Left renal cortex interstitium (tissue), 4 donors: Measurements from ENCODE around the gene SPATA20. TPM values are rescaled to one million over a fixed set of nuclear protein-coding genes. Genes with fewer than 3 reads are reported as not detected.

Experiments used
- DNase-seq, 4 donors: peaks; one replicate each; pipeline ENCODE4 v3.0.0-alpha.2; 2013; ENCODE audit warnings: low read depth in 4 of 4, low spot score in 2 of 4, missing footprints in 1 of 4
- polyA plus RNA-seq, 4 donors: library from polyadenylated mRNA; unstranded; fragments of 120-200 nt; gene quantifications; one replicate each; pipeline ENCODE4 v1.2.1, GENCODE V29; 2013; ENCODE audit not compliant: insufficient read length in 4 of 4

SPATA20 gene
- polyA plus RNA-seq, 4 donors: 50.8 to 71.7 (median 59.5) TPM

DNA sequence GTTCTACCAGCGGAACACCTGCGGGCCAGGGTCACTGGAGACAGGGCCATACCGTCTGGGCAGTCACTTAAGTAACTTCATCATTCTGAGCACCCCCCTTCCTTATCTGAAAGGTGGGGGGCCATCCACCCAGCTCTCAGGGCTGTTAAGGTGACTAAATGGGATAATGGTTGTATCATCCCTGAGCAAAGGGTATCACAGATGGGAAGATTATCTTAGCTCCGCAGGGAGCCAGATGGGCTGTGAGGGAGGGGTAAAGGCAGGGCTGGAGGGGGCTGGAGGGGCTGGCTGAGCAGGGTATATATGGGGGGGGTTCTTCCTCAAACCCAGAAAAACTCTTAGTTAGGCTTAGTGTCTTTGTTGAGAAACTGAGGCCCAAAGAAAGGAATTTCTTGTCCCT lies 10.7 kb downstream of the SPATA20 start:
- no peak for DNase-seq

DNA sequence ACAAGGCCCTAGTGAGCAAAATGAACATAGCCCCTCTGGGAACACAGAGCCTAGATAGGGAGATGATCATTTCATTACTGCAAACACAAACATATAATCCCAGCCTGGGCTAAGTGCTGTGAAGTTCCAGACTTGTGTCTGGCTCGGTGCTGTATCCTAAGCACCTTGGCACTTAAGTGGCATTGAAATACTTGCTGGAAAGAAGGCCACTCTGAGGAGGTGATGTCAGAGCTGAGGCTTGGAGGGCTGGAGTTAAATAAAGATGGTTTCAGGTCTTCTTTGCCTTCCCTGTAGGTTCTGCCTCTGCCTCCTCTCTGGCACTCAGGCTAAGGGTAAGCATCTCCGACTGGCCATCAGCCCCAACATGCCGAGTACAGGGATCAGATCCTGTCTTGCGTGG lies 11.1 kb downstream of the SPATA20 start:
- no peak for DNase-seq

DNA sequence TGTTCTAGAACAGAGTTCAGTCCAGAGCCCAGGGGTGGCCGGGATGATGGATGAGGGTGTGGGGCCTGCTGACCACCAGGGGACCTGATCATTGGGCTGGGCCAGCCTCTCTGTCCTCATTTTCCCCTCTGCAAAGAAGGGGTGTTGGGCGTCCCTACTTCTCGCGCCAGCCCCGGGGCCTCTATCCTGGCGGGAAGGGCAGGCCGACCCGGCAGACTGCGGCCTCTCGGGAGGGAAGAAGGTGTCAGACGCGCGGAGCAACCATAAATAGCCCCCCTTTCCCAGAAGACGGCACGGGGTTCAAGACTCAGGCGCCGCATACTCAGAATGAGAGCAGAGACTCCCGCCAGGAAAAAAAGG lies 11.6 kb downstream of the SPATA20 start:
- DNase-seq: no peak

DNA sequence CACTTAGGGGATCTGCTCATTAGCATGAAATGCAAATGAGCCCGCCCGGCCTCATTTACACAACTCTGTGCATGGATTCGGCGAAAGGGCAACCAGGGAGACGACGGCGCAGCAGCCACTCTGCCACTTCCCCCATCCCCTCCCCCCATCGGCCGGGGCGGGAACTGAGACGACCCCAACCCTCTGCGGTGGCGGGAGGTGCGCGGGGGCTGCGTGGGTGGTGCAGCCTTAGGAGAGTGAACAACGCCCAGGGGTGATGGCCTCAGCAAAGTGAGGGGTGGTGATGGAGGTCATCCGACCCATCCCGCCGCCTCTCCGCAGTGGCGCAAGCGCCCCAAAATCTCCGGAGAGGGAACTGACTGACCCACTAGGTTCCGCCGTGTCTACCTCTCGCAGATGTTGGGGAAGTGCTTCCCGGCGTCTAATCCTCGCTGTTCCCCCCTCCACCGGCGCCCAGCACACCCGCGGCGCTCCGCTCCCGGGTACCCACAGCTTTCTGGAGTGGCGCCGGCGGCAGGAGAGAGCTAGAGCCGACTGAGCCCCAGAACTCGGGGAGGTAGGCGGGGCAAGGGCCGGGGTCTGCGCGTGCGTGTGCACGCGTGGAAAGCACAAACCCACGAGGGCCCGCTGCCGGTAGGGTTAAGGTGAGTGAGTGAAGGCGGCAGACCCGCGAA lies 12.1 kb downstream of the SPATA20 start:
- no peak for DNase-seq

DNA sequence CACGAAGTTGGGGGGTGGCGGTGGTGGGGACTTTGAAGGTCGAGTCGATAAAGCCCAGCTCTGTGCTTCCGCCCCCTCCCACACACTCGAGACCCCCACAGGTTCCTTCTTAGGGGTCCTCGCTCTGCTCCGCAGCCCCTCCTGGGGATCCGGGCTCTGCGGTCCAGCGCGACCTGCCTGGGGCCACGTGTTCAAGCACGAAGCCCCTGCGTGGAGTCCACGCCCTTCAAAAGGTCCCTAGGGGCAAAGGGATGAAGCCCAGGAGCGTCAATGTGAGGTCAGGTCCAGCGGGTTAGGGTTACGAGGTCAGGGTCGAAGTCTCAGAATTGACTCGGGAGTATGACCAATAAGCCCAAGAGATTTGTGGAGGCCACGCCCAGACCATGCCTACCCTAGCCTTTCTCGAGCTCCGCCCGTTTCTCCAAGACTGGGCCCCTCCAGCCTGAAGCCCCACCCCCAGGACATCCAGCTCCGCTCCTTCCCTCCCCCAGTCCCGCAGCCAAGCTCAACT lies 12.8 kb downstream of the SPATA20 start:
- DNase-seq: no peak

DNA sequence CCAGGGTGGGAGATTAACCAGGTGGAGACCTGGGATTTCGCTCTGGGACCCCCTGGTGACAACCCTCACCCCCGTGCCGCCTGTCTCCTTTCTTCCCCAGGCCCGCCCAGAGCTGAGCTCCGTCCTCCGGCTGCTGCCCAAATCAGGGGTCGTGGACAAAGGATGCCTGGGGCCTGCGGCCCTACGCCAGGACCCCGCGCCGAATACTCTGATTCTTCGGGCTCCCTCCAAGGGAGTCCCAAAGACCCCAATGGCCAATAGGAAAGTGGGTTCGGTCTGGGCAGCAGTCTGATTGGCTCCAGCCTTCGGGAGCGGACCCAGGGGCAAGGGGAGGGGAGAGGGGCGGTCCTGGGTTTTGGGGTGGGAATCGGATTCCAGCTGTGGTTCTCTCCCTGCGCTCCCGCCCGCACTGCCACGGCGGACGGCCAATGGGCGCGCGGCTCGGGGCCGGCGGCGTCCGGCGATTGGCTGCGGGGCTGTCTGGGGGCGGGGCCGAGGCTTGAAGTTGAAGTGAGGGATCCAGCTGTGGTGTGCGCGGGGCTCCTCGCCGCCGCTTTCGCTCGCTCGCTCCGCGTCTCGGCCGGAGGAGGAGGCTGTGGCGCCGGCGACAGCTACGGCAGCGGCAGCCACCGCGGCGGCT lies 13.3 kb downstream of the SPATA20 start, which contains the start of gene CACNA1G:
TSS of gene CACNA1G (plus strand) at position 531 of the 640 bp plus-strand sequence. CDS start 745 bp downstream, outside the sequence.
- DNase-seq: peak in 3 of 4 donors; percentile 68 to 87 (median 82)

DNA sequence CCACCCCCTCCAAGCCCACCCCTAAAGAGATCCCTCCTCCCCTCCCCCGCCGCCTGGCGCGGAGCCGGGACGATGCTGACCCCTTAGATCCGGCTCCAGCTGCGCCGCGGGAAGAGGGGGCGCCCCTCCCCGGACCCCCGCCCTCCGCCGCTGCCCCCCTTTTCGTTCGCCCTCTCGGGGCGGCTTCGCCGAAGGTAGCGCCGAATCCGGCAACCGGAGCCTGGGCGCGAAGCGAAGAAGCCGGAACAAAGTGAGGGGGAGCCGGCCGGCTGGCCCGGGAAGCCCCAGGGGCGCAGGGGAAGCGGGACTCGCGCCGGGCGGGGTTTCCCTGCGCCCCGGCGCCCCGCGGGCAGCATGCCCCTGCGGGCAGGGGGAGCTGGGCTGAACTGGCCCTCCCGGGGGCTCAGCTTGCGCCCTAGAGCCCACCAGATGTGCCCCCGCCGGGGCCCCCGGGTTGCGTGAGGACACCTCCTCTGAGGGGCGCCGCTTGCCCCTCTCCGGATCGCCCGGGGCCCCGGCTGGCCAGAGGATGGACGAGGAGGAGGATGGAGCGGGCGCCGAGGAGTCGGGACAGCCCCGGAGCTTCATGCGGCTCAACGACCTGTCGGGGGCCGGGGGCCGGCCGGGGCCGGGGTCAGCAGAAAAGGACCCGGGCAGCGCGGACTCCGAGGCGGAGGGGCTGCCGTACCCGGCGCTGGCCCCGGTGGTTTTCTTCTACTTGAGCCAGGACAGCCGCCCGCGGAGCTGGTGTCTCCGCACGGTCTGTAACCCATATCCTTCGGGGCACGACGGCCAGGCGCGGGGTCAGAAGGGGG lies 14.2 kb downstream of the SPATA20 start:
- DNase-seq: no peak

DNA sequence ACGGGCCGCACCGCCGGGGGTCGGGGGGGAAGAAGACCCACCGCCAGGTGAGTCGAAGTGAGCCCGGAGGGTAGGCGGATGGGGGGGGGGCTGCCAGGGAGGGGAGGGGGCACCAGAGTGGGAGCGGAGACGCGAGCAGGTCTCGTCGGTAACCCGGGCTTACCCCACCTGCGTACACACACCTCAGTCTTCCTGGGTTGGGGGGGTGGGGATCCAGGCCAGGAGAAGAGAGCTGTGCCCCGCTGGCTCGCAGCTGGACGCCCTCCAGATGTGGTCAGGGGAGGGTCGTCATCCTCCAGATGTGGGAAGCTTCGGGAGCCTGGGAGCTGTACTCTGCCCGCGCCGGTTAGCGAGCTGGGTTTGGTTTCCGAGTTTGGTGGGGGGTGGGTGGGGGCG lies 14.8 kb downstream of the SPATA20 start:
- DNase-seq: no peak

DNA sequence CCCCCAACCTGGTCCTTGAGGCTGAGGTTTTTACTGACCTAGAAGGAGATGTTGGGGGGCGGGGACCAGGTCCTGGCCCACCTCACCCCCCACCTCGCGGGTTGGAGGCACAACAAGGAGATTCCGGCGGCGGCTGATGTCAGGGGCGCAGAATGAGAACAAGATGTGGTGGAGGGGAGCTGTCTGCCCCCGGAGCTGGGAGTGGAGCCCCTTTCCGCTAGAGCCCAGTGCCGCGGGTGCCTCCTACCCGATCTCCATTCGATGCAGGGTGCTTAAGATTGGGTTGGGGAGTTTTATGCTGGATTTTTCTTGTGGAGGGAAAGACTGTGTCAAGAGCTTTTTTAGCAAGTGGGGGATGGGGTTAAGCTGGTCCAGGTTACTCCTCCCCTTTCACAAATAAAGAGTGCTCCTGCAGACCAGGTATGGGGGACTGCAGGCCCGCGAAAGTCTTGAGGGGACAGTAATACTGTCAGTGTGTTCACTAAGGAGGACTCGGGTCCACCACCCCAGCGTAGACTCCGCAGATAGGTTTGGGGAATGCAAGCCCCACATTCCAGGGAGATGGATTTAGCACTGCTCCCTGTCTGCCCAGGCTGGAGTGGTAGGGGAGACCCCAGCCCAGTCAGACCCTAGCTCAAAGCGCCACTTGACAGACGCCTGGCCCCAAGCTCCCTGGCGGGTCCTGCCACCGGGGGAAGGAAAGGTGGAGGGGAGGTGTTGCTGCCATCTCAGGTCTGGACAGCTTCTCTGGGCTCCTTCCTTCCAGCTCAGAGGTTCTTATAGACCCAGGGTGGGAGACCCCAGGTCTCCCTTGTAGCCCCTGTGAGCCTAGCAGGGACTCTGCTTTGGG lies 15.5 kb downstream of the SPATA20 start:
- DNase-seq: no peak

DNA sequence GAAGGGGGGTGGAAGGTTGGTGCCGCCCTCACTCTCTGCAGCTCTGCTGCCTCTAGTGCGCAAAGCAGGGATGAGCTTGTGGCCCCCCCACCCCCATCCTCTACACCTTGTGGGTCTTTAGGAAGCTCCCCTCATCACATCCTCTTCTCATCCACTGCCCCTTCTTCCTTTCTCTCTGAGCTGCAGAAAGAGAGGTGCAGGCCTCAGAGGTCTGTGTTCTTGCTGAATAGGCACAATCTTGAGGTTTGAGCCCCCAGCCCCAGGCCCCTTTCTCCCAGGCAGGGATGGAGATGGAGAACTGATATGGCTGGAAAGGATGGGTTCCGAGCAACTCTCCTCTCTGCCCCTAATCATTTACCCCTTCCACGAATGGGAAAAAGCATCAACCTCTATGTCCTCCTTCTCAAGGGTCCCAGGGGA lies 16.1 kb downstream of the SPATA20 start:
- DNase-seq: no peak

DNA sequence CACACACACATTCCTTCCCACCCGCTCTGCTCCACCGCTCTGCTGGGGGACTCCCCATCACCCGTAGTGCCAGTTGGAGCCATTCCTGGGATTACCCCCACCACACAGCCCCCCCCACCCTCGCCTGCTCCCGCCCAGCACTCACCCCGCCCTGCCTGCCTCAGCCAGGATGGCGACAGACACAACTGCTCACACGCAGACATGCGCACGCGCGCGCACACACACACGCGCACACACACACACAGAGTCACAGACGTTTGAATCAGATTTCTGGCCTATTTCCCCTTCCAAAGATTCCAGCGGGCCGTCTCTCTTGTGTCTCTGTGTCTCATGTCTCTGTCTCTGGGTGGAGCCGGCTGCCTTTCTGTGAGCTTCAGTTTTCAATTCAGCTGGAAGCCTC lies 17.9 kb downstream of the SPATA20 start:
- DNase-seq: no peak

DNA sequence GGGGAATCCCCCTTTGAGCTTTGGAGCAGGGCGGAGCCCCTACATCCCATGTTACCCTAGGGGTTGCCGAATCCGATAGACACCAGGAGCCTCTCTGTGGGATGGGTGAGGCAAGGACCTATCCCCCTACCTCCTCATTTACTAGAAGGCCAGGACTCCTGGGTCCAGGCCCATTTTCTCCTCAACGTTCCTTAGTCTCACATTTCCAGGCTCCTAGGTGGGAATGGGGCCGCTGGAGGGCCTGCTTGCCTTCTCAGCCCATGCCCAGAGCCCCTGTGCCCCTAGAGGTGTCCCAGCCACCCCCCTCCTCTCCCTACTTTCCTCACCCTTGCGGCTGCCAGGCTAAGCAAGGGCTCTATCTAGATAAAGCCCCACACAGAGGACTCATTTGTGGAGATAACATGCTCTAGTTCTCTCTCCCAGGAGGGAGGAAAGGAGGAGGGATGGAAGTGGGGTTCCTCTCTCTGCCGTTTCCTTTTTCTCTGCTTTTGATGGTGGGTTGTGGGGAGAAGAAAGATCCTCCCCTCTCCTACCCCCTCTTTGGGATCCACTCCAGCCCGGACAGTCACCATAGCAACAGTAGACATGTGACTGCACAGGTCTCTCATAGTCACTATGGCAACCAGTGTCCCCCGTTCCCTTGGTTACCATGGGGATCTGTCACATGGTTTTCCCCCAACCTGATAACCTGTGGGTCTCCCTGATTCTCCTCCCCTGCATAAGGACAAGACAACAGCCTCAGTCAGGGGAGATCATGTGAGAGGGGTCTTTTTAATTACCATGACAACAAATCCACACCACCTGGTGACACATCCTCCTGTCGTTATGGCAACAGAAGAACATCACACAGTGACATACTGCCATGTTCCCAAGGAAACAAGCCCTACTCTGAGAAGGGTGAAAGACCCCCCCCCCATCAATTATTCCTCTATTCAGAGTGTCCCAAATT lies 18.7 kb downstream of the SPATA20 start:
- no peak for DNase-seq

DNA sequence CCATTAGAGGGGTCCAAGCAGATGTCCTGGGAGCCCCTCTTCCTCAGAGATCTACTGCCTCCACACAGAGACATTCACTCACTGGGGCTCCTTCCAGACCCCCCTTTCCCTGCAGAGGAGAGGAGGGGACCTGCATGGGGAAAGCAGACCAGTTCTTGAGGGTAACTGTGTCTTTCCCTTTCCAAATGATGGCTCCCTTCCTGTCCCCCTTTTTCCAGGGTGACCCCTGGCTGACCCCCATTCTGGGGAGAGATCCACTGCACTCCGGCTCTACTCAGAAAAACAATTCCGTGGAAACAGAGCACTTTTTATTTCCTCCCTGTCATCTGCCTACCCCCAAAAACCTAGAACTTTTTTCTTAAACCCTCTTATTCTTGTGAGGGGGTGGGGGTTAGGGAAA lies 19.9 kb downstream of the SPATA20 start:
- no peak for DNase-seq

DNA sequence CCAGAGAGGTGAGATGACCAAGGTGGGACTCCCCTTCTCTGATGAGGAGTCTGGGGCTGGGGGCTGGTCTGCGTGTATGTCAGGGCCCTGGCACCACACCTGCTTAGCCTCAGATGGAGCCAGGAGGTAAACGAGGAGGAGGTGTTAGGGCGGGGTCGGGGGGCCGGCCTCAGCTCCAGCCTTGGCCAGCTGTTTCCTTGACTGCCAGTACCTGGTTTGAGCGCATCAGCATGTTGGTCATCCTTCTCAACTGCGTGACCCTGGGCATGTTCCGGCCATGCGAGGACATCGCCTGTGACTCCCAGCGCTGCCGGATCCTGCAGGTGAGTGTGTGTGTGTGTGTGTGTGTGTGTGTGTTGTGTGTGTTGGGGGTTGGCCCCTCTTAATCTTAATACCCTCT lies 21.7 kb downstream of the SPATA20 start:
- DNase-seq: no peak

DNA sequence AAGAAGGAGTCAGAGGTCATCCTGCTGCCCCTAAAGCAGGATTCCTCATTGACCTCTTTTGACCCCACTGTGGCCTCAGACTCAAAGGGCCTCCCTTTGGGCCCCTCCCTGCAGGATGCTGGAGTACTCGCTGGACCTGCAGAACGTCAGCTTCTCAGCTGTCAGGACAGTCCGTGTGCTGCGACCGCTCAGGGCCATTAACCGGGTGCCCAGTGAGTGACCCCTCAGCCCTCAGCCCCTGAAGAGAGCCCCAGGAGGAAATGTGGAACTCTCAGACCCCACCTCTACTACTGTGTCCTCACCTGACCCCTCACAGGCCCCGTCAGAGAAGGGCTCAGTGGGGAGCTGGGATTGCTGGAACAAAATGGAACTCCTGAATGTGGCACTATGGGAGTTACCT lies 22.6 kb downstream of the SPATA20 start:
- DNase-seq: no peak

DNA sequence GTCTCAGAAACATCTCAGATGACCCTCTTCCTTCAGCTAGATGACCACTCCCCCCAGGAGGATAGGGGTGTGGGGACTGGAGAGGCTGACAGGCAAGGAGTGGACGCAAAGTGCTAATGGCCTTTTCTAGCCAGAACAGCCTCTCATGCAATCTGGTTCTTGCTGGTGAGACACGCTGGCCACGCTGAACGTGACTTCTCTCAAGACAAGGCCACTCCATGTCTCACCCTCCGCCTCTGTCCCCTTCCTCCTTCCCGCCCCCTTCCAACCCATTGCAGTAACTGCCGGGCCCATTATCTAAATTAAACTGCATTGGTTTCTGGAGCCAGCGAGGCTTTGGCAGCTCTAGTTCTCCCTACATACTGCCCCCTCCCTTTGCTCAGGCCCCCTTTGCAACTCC lies 23.1 kb downstream of the SPATA20 start:
- DNase-seq: no peak

DNA sequence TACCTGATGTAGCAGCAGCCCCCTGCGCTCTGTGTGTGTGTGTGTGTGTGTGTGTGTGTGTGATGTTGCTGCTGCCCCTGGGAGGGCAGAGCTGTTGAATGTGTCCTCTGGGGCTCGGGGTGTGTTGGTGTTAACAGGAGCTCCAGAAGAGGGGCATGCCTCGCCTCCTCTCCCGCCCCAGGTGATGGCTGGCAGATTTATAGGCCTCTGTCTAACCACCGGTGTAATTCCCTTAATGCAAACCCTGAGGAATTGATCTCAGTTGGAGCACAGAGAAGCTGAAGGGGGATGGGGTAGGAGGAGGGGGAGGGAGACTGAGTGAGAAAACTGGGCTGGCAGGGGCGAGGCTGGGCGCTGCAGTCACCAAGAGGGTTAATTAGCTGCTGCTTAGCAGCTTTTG lies 23.6 kb downstream of the SPATA20 start:
- DNase-seq: no peak

DNA sequence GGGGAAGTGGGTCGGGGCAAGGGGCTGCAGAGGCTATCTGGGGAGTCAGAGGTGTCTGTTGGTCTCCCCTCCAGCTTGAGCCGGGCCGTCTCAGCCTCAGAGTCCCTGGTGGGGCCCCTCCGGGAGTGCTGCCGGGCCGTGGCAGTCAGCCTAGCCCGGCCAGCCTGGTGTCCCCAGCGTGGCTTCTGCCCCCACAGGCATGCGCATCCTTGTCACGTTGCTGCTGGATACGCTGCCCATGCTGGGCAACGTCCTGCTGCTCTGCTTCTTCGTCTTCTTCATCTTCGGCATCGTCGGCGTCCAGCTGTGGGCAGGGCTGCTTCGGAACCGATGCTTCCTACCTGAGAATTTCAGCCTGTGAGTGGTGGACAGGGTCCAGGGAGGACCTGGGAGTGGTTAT lies 24.7 kb downstream of the SPATA20 start:
- no peak for DNase-seq

DNA sequence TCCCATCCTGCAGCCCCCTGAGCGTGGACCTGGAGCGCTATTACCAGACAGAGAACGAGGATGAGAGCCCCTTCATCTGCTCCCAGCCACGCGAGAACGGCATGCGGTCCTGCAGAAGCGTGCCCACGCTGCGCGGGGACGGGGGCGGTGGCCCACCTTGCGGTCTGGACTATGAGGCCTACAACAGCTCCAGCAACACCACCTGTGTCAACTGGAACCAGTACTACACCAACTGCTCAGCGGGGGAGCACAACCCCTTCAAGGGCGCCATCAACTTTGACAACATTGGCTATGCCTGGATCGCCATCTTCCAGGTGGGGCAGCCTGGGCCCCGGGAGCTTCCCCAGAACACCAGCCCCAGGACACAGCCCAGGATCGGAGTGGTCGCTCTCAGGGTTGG lies 25.6 kb downstream of the SPATA20 start:
- no peak for DNase-seq
